Trophoblast cell (in vitro differentiated cells and primary cell): ENCODE data around the gene SFSWAP.
A peak's percentile ranks its signal among the peaks of the same experiment; 100 is the strongest.

ENCODE experiments used
- DNase-seq, 2 donors: peaks; one replicate each; pipeline ENCODE4 v3.0.0-alpha.2; 2016
- H2AFZ ChIP-seq: 2 replicates; pipeline ENCODE4 v1.6.1; 2013; ENCODE audit warnings: low read length, moderate library complexity, mild to moderate bottlenecking; ENCODE audit not compliant: insufficient read depth, poor library complexity
- H2AK5ac ChIP-seq: 2 replicates; pipeline ENCODE4 v1.6.1; 2013; ENCODE audit warnings: mild to moderate bottlenecking, low read length
- H2BK120ac ChIP-seq: 2 replicates; pipeline ENCODE4 v1.6.1; 2013; ENCODE audit warnings: low read length, mild to moderate bottlenecking, moderate library complexity; ENCODE audit not compliant: insufficient read depth, poor library complexity
- H2BK12ac ChIP-seq: 2 replicates; pipeline ENCODE4 v1.6.1; 2013; ENCODE audit warnings: mild to moderate bottlenecking, low read length, moderate library complexity
- H2BK5ac ChIP-seq: 2 replicates; pipeline ENCODE4 v1.6.1; 2013; ENCODE audit warnings: low read length, low read depth, moderate library complexity, mild to moderate bottlenecking; ENCODE audit not compliant: poor library complexity
- H3K14ac ChIP-seq: 2 replicates; pipeline ENCODE4 v1.6.1; 2013; ENCODE audit warnings: mild to moderate bottlenecking, low read length
- H3K18ac ChIP-seq: 2 replicates; pipeline ENCODE4 v1.6.1; 2013; ENCODE audit warnings: mild to moderate bottlenecking, low read length
- H3K23ac ChIP-seq: 2 replicates; pipeline ENCODE4 v1.6.1; 2013; ENCODE audit warnings: low read length
- H3K27ac ChIP-seq: 2 replicates; pipeline ENCODE4 v1.5.1; 2013; ENCODE audit warnings: low read depth, mild to moderate bottlenecking, inconsistent platforms, low read length, moderate library complexity
- H3K27me3 ChIP-seq: 2 replicates; pipeline ENCODE4 v1.6.1; 2013; ENCODE audit warnings: inconsistent platforms, mild to moderate bottlenecking, low read length, moderate library complexity; ENCODE audit not compliant: insufficient read depth
- H3K36me3 ChIP-seq, 2 experiments: 1 replicate in 1 of 2; 2 replicates in 1 of 2; pipeline ENCODE4 v1.6.1; 2013; ENCODE audit warnings: low read length in 2 of 2, mild to moderate bottlenecking in 2 of 2, moderate library complexity in 1 of 2; ENCODE audit not compliant: insufficient read depth in 2 of 2, control insufficient read depth in 1 of 2
- H3K4ac ChIP-seq: 2 replicates; pipeline ENCODE4 v1.6.1; 2013; ENCODE audit warnings: low read depth, mild to moderate bottlenecking, low read length, moderate library complexity
- H3K4me1 ChIP-seq, 2 experiments: 1 replicate in 1 of 2; 2 replicates in 1 of 2; pipeline ENCODE4 v1.6.1; 2013; ENCODE audit warnings: low read length in 2 of 2, mild to moderate bottlenecking in 2 of 2, moderate library complexity in 1 of 2; ENCODE audit not compliant: insufficient read depth in 2 of 2, control insufficient read depth in 1 of 2
- H3K4me2 ChIP-seq: 2 replicates; pipeline ENCODE4 v1.6.1; 2013; ENCODE audit warnings: inconsistent platforms, mild to moderate bottlenecking, low read length, moderate library complexity
- H3K4me3 ChIP-seq: 2 replicates; pipeline ENCODE4 v1.5.1; 2013; ENCODE audit warnings: mild to moderate bottlenecking, low read depth, low read length, inconsistent platforms
- H3K79me1 ChIP-seq: one replicate; pipeline ENCODE4 v1.6.1; 2013; ENCODE audit warnings: low read length
- H3K79me2 ChIP-seq: 2 replicates; pipeline ENCODE4 v1.6.1; 2013; ENCODE audit warnings: low read length, mild to moderate bottlenecking; ENCODE audit not compliant: control insufficient read depth, insufficient read depth, poor library complexity
- H3K9ac ChIP-seq: 2 replicates; pipeline ENCODE4 v1.6.1; 2013; ENCODE audit warnings: mild to moderate bottlenecking, low read length
- H3K9me3 ChIP-seq: 2 replicates; pipeline ENCODE4 v1.6.1; 2013; ENCODE audit warnings: low read depth, mild to moderate bottlenecking, control low read depth, inconsistent platforms, low read length; ENCODE audit not compliant: insufficient read depth
- H4K12ac ChIP-seq: 2 replicates; pipeline ENCODE4 v1.6.1; 2013; ENCODE audit warnings: low read depth, mild to moderate bottlenecking, low read length, moderate library complexity
- H4K8ac ChIP-seq: 2 replicates; pipeline ENCODE4 v1.6.1; 2013; ENCODE audit warnings: low read depth, mild to moderate bottlenecking, low read length, moderate library complexity
- H4K91ac ChIP-seq: one replicate; pipeline ENCODE4 v1.6.1; 2013; ENCODE audit warnings: low read depth, mild to moderate bottlenecking, low read length, moderate library complexity
- WGBS: extraction: QIAGEN DNeasy Blood & Tissue Kit; methylation state at CpG from one replicate; pipeline ENCODE4 v1.1.7; 2013; ENCODE audit warnings: missing lambda C conversion rate; ENCODE audit not compliant: insufficient read length, insufficient coverage; ENCODE audit errors: extremely low coverage; 5-methylcytosine and 5-hydroxymethylcytosine counted together

SFSWAP gene

DNA sequence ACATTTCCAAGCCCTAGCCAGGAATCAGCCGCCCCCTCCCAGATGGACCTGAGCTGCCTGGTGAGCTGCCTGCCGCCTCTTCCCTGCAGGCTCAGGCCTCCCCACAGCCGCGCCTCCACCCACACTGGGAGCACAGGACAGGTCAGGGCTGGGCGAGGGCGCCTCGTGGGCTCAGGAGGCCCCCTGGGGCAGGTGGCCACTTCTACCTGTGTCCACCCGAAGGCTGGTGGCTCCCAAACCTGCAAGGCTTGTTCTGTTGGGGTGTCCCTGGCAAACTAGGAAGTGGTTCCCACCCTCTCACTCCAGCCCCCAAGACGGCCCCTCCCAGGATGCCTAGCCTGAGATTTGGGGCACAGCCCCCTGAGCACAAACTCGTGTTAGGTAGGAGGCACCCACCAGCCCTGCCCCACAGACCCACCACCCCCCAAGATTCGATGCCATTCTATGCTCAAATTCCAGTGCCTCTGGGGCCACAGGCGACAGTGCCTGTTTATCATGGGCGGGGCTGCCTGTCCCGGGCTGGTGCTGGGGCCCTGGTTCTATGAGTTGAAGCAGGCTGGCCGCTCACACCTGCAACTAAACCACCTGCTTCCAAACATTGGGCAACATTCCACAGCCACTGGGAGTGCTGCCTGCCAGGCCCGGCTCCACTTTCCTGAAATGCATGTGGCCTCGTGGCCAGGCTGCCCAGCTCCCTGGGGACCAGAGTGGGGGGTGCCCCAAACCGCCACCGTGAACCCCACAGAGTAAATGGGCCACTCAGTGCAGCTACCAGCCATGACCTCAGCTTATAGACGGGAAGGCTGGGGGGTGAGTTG lies 124.1 kb downstream of the SFSWAP start:
- no peak overlapping the region for H2AK5ac ChIP-seq
- no peak overlapping the region for H3K4me2 ChIP-seq
- WGBS, result no CpG with 5 or more reads among the region's 20 CpGs
- H4K12ac ChIP-seq, result no peak overlapping the region
- no peak overlapping the region for H2BK5ac ChIP-seq
- peaks cover 4% of the 10 kb centered on the region for H3K9me3 ChIP-seq
- H3K18ac ChIP-seq, result no peak overlapping the region
- H3K79me1 ChIP-seq, result peaks cover 5% of the 10 kb centered on the region
- no peaks in the 10 kb centered on the region for H3K27me3 ChIP-seq
- H2AFZ ChIP-seq, result no peak overlapping the region
- H3K4me1 ChIP-seq, result peaks cover 10 to 15% of the 10 kb centered on the region in 2 experiments
- H3K14ac ChIP-seq, result no peak overlapping the region
- H2BK120ac ChIP-seq, result no peak overlapping the region
- no peak overlapping the region for H3K9ac ChIP-seq
- no peak overlapping the region for H3K4ac ChIP-seq
- H3K27ac ChIP-seq, result no peak overlapping the region
- H3K23ac ChIP-seq, result no peak overlapping the region
- no peak overlapping the region for H2BK12ac ChIP-seq
- no peak overlapping the region for H4K8ac ChIP-seq
- peaks cover 2% of the 10 kb centered on the region for H3K79me2 ChIP-seq
- no peaks in the 10 kb centered on the region for H3K36me3 ChIP-seq
- peak overlapping the region; percentile 9 for H3K4me3 ChIP-seq
- DNase-seq, result no peak
- H4K91ac ChIP-seq, result no peak overlapping the region

DNA sequence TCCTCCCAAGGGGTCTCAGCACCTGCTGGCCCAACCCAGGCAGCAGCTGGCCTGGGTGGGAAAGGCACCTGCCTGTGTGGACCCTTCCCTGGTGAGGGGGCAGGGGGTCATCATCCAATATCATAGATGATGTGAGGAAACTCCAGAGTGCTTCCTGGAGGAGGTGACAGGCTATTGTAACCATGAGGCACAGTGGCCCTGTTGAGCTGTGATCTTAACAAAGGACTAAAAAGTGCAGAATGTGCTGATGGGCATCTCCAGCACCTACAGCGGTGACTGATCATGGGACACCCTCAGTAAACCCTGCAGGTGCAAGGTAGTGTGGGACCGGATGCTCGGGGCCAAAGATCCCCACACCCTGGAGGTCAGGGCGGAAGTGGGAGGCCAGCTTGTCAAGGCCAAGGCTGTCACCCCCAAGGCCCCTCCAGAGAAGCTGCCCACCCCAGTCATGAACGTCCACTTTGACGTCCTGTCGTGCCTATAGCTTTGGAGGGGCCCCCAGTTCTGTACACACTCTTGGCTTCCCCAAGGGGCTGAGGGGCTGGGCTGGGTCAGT lies 124.8 kb downstream of the SFSWAP start:
- Histone ChIP-seq H4K91ac (no peak overlapping the region), H2BK120ac (no peak overlapping the region), H3K4me1 (peaks cover 6 to 13% of the 10 kb centered on the region in 2 experiments), H3K14ac (no peak overlapping the region), H2BK5ac (no peak overlapping the region), H2AFZ (no peak overlapping the region), H3K27ac (no peak overlapping the region), H4K8ac (no peak overlapping the region), H4K12ac (no peak overlapping the region), H3K9ac (no peak overlapping the region), H3K4me2 (no peak overlapping the region), H3K23ac (no peak overlapping the region), H3K4me3 (no peak overlapping the region), H2AK5ac (no peak overlapping the region), H2BK12ac (no peak overlapping the region), H3K4ac (no peak overlapping the region), H3K36me3 (no peaks in the 10 kb centered on the region), H3K79me1 (peaks cover 2% of the 10 kb centered on the region), H3K18ac (no peak overlapping the region), H3K79me2 (no peaks in the 10 kb centered on the region), H3K27me3 (no peaks in the 10 kb centered on the region), H3K9me3 (peaks cover 4% of the 10 kb centered on the region)
- no peak for DNase-seq
- no CpG with 5 or more reads among the region's 7 CpGs for WGBS

DNA sequence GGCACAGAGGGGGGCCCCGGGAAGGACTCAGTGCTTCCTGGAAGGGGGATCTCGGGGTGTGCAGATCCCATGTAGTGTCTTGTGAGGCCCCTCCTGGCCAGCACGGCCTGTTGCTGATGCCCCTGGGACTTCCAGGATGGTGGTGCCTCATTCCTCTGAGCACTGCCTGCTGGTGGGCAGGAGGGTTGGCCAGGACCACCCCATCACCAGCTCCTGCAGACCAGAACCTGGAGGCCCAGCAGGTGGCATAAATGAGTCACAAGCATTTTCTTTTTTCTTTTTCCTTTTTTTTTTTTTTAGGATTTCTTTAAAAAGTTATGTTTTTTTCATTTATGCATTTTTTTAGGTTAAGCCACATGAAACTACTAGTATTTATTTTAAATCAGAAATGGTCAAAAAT lies 125.3 kb downstream of the SFSWAP start:
- no peak overlapping the region for H2AK5ac ChIP-seq
- no peak overlapping the region for H3K14ac ChIP-seq
- peaks cover 2 to 11% of the 10 kb centered on the region in 2 experiments for H3K4me1 ChIP-seq
- H3K9ac ChIP-seq, result no peak overlapping the region
- no peaks in the 10 kb centered on the region for H3K79me1 ChIP-seq
- H3K4me3 ChIP-seq, result no peak overlapping the region
- no peak for DNase-seq
- H2BK12ac ChIP-seq, result no peak overlapping the region
- peaks cover 4% of the 10 kb centered on the region for H3K9me3 ChIP-seq
- H3K4ac ChIP-seq, result no peak overlapping the region
- no peaks in the 10 kb centered on the region for H3K36me3 ChIP-seq
- no peak overlapping the region for H3K4me2 ChIP-seq
- no peak overlapping the region for H3K18ac ChIP-seq
- no peak overlapping the region for H4K91ac ChIP-seq
- no peak overlapping the region for H3K27ac ChIP-seq
- no peak overlapping the region for H4K12ac ChIP-seq
- no peak overlapping the region for H4K8ac ChIP-seq
- H2BK5ac ChIP-seq, result no peak overlapping the region
- no peak overlapping the region for H2AFZ ChIP-seq
- no peaks in the 10 kb centered on the region for H3K79me2 ChIP-seq
- no peak overlapping the region for H2BK120ac ChIP-seq
- WGBS, result no CpG with 5 or more reads among the region's 3 CpGs
- H3K27me3 ChIP-seq, result no peaks in the 10 kb centered on the region
- no peak overlapping the region for H3K23ac ChIP-seq

DNA sequence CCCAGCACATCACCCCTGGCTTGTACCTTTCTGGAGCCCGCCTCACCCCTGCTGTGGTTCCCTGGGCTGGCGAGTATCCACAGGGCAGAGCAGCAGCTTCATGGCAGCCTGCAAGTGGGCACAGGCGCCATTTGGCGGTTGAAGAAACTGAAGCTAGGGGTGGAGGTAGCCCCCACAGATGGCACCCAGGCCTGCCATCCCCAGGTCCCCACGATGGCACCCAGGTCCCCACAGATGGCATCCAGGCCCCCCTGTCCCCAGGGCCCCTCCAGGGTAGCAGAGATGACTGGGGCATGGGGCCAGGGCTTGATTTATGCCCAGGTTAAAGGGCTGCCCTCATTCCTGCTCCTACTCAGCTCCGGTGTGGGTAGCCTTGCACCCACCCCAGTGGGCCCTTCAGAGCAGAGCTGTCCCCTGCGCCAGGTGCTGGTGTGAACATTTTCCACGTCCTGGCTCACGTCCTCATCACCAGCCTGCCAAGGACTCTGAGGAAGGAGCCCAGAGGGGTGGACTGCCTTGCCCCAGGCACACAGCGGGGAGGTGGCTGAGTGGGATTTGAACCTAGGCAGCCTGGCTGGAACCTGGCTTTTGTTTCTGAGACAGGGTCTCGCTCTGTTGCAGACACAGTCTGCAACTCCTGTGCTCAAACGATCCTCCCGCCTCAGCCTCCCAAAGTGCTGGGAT lies 126.0 kb downstream of the SFSWAP start:
- Histone ChIP-seq H3K14ac (no peak overlapping the region), H2AK5ac (peak overlapping the region; percentile 56), H3K18ac (no peak overlapping the region), H2BK120ac (no peak overlapping the region), H3K79me2 (no peaks in the 10 kb centered on the region), H3K9me3 (peaks cover 4% of the 10 kb centered on the region), H4K12ac (no peak overlapping the region), H3K27ac (no peak overlapping the region), H3K36me3 (no peaks in the 10 kb centered on the region), H2BK12ac (no peak overlapping the region), H3K4me3 (no peak overlapping the region), H3K4ac (no peak overlapping the region), H3K9ac (no peak overlapping the region), H2BK5ac (no peak overlapping the region), H3K27me3 (no peaks in the 10 kb centered on the region), H4K8ac (no peak overlapping the region), H3K4me2 (no peak overlapping the region), H3K79me1 (no peaks in the 10 kb centered on the region), H3K4me1 (peaks cover 2 to 8% of the 10 kb centered on the region in 2 experiments), H2AFZ (no peak overlapping the region), H4K91ac (no peak overlapping the region), H3K23ac (no peak overlapping the region)
- no CpG with 5 or more reads among the region's 13 CpGs for WGBS
- no peak for DNase-seq
